ENCODE data around the gene LRRC36.
A peak's percentile ranks its signal among the peaks of the same experiment; 100 is the strongest.
"Not testable (repeated sequence)": the region's sequence is repeated elsewhere in the genome, so short reads cannot be mapped to it uniquely, and the experiment has no call there.

The LRRC36 gene

DNA sequence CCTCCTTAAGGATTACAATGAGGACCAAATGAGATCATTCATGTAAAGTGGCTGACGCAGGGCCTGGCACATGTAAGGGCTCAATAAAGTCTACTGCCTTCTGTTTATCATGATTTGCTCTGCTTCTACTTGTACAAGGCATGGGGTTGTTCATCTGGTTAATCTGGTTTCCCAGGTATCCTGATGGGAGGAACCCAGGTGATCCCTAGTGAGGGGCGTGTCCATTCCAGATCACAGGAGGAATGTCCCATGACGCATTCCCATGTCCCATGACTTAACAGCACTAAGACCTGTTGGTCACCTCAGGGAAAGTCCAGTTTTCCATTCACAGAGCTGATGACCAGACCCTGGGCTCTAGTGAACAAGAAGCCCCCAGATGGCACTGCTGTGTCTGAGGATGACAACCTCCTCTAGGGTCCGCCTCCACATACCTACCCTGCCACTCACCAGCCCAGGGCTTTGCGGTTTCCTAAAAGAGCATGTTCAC is 78.2 kb downstream of the LRRC36 start:
- no peak for DNase-seq (ENCODE audit: low spot score)

GRCh38 chr16:67405336-67405735 is 78.7 kb downstream of the LRRC36 start:
- DNase-seq (ENCODE audit: low spot score): no peak

DNA sequence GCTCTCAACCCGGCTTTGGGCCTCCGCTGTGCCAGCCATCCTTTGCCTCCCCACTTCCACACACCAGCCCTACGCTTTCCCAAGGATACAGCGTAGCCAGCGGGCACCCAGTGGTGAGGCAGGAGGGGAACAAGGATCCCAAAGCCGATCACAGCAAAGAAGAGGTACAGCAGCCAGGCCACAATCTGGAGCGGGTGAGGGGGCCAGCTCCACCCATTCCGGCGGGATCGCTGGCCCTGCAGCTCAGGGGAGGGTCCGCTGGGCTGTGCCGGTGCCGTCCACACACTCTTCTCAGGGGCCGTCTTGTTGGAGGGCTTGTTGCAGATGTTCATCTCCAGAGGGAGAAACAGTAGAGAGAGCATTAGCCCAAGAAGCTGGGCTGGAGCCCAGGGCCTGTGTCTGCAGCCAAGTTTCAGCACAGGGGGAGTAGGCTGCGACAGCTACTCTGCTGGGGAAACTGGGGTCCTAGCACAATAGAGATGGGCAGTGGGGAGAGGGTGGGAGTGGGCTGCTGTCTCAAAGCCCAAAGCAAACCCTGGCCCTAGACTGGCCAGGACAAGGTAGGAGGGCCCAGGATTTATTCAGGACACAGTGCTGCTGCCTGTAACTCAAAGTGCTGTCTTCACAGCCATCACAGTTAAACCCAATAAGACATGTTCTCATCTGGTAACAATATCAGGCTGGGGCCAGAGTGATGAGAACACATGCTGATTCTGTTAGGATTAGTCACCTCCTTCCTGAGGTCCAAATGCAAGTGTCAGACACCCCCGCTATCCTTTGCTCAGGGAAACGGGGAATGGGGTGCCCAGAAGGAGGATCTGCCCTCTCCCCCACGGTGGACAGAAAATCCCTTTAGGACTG is 79.7 kb downstream of the LRRC36 start:
- no peak for DNase-seq (ENCODE audit: low spot score)

DNA sequence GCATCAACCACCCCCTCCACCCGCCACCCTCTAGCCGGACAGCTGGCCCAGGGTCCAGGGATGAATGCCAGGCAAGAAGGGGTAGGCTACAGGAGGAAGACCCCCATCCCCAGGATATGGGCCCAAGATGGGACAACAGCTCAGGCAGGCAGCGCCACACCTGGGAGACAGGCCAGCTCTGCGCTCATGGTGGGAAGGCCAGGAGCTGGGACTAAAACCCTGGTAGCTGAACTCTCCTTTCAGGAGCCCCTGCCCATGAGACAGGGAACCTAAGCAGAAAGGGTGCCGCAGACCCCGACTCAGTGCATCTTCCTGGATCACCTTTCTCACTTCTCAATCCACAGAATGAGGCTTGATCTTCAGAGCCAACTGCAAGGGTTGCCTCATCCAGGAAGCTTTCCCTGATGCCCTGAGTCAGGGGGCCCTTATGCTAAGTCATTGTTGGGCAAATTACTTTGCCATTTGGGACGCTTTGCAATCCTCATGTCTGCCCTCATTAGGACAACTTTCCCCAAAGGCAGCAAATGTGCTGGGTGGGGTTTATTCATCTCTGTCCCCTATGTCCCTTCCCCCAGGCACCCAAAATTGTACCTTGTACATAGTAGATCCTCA is 80.7 kb downstream of the LRRC36 start:
- DNase-seq (ENCODE audit: low spot score): no peak

DNA sequence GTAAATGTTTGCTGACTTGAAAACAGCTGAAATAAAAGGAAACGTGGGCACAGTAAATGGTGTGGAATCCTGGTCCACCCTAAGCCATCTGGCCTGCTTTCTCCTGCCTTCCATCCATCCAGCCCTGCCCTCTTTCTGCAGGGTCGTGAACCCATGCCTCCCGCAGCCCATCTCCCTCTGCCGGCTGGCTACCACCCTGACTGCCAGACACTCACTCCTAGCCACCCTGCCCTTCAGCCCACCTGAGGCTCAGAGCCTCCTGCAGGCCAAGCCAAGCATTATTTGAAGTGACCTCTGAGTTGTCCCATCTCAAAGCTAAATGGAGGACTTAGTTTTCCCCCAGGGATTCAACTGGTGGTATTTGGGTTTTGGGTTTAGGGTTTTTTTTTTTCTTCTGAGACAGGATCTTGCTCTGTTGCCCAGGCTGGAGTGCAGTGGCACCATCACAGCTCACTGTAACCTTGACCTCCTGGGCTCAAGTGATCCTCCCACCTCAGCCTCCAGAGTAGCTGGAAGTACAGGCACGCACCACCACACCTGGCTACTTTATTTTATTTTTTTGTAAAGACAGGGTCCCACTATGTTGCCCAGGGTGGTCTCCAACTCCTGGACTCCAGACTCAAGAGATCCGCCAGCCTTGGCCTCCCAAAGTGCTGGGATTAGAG is 81.3 kb downstream of the LRRC36 start:
- no peak for DNase-seq (ENCODE audit: low spot score)

- no peak for DNase-seq (ENCODE audit: low spot score)
Observed at GRCh38 chr16:67409631-67410030, 83.0 kb downstream of the LRRC36 start.

DNA sequence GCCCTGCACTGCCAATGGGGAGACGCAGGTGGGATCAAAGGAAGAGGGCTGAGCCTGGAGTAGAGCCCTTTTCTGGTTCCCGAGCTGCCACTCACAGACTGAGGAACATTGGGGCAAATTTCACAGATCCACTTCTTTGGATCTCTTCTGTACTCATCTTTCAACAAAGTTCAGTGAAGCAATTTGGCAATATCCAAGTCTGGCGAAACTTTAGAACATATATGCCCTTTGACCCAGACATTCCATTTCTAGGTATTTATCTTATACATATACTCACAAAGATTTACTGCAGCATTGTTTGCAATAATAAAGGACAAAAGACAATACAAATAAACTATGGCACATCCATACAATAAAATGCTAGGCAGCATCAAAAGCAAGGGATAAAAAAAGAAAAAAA is 84.7 kb downstream of the LRRC36 start:
- no peak for DNase-seq (ENCODE audit: low spot score)

DNA sequence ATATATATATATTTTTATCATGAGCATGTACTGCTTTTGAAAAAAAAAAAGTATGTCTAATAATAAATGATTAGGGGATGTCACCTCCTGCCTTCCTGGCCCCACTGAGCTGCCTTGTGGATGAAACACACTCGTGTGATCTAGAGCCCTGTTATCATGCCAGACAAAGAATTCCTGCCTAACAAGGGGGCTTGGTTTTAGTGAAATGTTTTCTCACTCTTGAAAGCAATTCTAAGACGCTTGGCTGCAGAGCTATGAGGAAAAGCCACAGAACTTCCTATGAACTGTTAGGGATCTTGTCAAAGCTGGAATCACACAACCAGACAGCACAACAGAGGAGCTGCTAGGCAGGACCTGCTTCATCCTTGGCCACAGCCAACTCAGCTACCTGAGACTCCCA is 85.7 kb downstream of the LRRC36 start:
- DNase-seq (ENCODE audit: low spot score): no peak

DNA sequence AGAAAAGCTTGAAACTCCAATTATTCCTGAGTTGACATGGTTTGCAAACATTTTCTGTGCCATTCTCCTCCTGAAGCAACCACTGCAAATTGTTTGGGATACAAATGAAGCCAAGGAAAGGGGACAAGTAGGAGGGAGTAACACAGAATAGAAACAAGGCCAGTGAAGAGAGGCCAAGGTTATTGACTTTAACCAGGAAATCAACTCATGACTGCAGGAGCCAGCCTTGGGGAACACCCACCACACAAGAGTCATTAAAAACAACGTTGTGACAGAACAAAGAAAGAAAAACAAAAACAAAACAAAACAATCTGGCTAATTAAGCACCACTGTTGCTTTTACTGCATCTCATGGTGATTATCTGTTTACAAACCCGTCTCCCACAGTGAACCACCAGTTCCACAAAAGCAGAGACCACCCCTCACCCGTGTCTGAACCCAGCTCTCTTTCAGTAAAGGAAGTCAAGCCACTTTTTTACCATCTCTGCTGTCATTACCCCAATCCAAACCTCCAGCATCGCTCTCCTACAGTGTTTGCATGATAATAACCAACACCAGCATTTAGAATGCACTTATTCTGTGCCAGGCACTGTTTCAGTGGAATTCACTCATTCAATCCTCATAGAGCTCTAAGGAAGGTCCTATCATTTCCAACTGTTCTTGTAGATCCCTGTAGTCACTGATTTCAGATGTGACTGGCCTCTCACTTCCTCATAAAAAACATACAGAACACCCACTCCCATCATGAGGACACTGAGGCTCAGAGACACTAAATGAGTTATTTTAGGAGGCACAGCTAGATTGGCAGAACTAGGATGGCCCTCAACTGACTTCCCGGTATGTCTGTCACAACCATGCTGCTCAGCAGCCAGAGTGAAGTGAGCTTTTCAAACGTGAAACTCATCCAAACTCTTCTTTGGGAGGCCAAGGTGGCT is 87.6 kb downstream of the LRRC36 start:
- DNase-seq (ENCODE audit: low spot score): no peak

DNA sequence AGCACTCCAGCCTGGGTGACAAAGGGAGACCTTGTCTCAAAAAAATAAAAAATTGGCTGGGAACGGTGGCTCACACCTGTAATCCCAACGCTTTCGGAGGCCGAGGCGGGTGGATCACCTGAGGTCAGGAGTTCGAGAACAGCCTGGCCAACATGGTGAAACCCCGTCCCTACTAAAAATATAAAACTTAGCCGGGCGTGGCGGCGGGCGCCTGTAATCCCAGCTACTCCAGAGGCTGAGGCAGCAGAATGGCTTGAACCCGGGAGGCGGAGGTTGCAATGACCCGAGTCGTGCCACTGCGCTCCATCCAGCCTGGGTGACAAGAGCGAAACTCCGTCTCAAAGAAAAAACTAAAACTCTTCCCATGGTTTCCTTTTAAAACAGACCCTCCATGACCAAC is 88.8 kb downstream of the LRRC36 start:
- DNase-seq (ENCODE audit: low spot score): not testable (repeated sequence)

DNA sequence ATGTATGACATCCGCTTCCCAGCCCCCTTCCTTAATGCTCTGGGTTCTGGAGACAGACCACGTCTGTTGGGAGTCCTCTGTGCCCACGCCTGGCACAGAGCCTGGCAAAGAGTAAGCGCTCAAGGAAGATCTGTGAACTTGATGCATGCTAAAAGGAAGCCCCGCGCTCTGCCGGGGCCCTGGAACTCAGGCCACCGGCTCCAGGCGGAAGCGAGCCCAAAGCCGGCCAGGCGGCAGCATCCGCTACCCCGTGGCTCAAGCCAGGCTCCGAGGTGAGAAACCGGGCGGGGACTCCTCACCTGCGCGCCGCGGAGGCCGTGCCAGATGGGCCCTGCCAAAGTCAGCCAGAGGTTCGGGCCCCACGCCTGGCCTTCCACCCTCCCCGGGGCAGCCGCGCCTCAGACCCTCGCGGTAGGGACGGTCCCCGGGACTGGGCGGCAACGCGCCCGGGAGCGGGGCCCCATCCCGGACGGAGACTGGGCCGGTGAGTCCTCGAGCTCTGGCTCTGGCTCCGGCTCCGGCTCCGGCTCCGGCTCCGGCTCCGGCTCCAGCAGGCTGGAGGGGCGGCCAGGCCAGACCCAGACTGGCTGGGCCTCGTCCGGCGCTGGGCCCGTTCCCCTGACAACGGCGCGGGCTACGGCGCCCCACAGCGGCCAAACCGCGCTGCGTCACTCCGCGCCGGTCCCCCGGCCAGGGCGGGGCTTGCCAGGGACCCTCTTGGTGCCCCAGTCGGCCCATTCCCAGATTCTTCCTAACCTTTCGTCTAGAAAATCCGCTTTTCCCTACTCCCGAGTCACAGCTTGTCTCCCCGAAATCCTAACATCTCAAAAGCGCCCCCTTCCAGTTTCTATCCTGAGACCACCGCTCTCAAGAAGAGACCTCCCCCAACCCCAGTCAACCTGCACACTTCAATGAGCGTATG is 89.5 kb downstream of the LRRC36 start, which contains the start of gene ZDHHC1:
TSS of gene ZDHHC1 (minus strand) at position 606 of the 922 bp plus-strand sequence. CDS start 8,702 bp downstream, outside the sequence.
- DNase-seq (ENCODE audit: low spot score): peak; percentile 69

GRCh38 chr16:67417333-67418061 is 90.9 kb downstream of the LRRC36 start:
- DNase-seq (ENCODE audit: low spot score): no peak

DNA sequence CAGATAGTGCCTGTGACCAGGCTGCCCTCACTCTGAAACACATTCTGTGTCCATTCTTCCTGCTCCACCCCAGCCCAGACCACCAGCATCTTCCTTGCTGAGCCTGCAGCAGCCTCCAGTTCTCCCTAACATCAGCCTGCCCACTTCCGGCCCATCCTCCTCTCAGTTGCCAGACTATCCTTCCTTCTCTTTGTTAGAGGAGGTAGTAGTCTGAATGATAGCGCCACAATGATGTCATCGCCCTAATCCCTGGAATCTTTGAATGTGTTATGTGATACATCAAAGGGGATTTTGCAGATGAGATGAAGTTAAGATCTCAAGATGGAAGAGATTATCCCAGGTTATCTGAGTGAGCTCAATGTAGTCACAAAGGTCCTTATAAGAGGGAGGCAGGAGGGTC is 92.9 kb downstream of the LRRC36 start:
- no peak for DNase-seq (ENCODE audit: low spot score)

DNA sequence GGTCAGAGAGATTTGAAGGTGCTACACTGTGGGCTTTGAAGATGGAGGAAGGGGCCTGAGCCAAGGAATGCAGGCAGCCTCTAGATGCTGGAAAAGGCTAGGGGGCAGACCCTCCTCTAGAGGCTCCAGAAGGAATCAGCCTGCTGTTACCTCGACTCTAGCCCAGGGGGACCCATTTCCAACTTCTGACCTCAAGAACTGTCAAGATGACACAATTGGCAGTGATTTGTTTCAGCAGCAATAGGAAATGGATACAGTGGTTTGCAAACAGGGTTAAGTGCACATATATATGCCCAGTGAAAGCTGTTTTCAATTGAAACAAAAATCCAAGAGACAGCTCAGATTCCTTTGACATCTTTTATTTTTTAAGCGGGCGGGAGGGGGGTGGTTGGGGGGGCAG is 93.3 kb downstream of the LRRC36 start:
- DNase-seq (ENCODE audit: low spot score): no peak

GRCh38 chr16:67421030-67421429 is 94.4 kb downstream of the LRRC36 start:
- DNase-seq (ENCODE audit: low spot score): no peak

DNA sequence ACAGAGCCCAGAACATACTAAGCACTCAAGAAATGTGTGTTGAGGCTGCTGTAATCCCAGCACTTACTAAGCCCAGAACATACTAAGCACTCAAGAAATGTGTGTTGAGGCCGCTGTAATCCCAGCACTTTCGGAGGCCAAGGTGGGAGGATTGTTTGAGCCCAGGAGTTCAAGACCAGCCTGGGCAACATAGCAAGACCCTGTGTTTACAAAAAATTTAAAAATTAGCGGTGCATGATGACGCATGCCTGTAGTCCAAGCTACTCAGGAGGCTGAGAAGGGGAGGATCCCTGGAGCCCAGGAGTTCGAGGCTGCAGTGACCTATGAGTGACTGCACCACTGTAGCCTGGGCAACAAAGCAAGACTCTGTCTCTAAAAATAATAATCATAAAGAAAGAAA is 96.4 kb downstream of the LRRC36 start:
- DNase-seq (ENCODE audit: low spot score): no peak

- no peak for DNase-seq (ENCODE audit: low spot score)
Observed at GRCh38 chr16:67423611-67424260, 97.1 kb downstream of the LRRC36 start.

- no peak for DNase-seq (ENCODE audit: low spot score)
Observed at GRCh38 chr16:67424261-67424615, 97.6 kb downstream of the LRRC36 start.

DNA sequence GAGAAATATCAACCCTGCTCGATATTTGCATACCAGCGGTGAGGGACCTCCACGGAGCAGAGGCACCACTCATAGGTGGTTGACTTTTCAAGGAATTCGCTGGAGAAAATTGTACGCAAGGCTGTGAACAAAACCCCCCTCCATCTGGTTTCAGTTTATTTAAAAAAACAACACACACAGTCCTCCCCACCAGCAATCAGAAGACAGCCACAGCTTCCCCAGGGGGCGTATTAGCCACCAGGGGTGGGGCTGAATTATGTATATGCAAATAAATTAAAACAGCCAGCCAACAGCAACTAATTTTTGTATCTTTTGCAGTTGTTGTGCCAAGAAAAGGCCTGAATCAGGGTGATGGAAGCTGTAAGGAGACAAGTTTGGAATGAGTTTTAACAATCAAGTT is 98.4 kb downstream of the LRRC36 start:
- no peak for DNase-seq (ENCODE audit: low spot score)

DNA sequence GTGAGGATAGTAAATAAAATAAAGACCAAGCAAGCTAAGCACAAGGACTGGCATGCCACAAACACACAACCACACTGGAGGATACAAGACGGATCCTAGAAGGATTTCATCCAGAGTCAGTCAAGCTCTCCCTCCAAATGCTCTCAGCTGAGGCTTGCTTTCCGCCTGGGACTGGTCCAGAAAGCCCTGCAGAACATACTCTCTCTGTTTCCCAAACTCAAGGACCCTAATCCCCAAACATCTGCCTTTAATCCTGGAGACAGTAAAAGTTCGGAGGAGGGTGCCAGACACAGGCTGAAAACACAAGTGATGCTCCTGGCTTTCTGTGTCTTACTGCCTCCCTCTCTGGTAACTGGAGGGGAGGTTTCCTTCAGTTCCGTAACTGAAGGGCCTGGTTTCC is 99.0 kb downstream of the LRRC36 start:
- DNase-seq (ENCODE audit: low spot score): no peak
